M059J (cell line): Measurements from ENCODE around the gene FXN. TPM values are rescaled to one million over a fixed set of nuclear protein-coding genes. Genes with fewer than 3 reads are reported as not detected.
"Not testable (repeated sequence)": the region's sequence is repeated elsewhere in the genome, so short reads cannot be mapped to it uniquely, and the experiment has no call there.

Source experiments
- DNase-seq: peaks from one replicate; pipeline ENCODE4 v3.0.0-alpha.2; 2012; ENCODE audit warnings: low read depth
- total RNA-seq: library from RNA; depleted of rRNA; stranded (reverse); fragments of >200 nt; shearing (Covaris generic); gene quantifications from 2 replicates; pipeline ENCODE4 v1.2.3, GENCODE V29; 2014

Gene FXN
- total RNA-seq, 1 experiment from 2014 or later: 7.4 TPM

- DNase-seq: no peak
These were observed 11.9 kb upstream of the FXN start for GRCh38 chr9:69023650-69024049.

GRCh38 chr9:69027355-69028097 lies 8.0 kb upstream of the FXN start:
- DNase-seq: peak; percentile 59

GRCh38 chr9:69028754-69029153 lies 6.8 kb upstream of the FXN start:
- no peak for DNase-seq

- no peak for DNase-seq
These were observed 6.0 kb upstream of the FXN start for GRCh38 chr9:69029535-69029934.

- DNase-seq: no peak
These were observed 4.5 kb upstream of the FXN start for GRCh38 chr9:69030851-69031645.

GRCh38 chr9:69034071-69034470 lies 1.5 kb upstream of the FXN start:
- no peak for DNase-seq

GRCh38 chr9:69036309-69036708 lies 757 bp downstream of the FXN start:
- no peak for DNase-seq

- DNase-seq: no peak
These were observed 1.2 kb downstream of the FXN start for GRCh38 chr9:69036799-69037198.

GRCh38 chr9:69040646-69041045 lies 5.1 kb downstream of the FXN start:
- DNase-seq: no peak

- peak; percentile 78 for DNase-seq
These were observed 9.0 kb downstream of the FXN start for GRCh38 chr9:69044240-69045219.

GRCh38 chr9:69045821-69046220 lies 10.3 kb downstream of the FXN start:
- no peak for DNase-seq

GRCh38 chr9:69046723-69047122 lies 11.2 kb downstream of the FXN start:
- DNase-seq: no peak

GRCh38 chr9:69047371-69047770 lies 11.8 kb downstream of the FXN start:
- no peak for DNase-seq

GRCh38 chr9:69049094-69049493 lies 13.5 kb downstream of the FXN start:
- DNase-seq: no peak

GRCh38 chr9:69050936-69051335 lies 15.4 kb downstream of the FXN start:
- DNase-seq: not testable (repeated sequence)

- no peak for DNase-seq
These were observed 19.4 kb downstream of the FXN start for GRCh38 chr9:69054989-69055388.

GRCh38 chr9:69056191-69056815 lies 20.8 kb downstream of the FXN start:
- peak; percentile 14 for DNase-seq

GRCh38 chr9:69058101-69058500 lies 22.5 kb downstream of the FXN start:
- DNase-seq: no peak

GRCh38 chr9:69060766-69061165 lies 25.2 kb downstream of the FXN start:
- DNase-seq: no peak

GRCh38 chr9:69062195-69062594 lies 26.6 kb downstream of the FXN start:
- DNase-seq: no peak

GRCh38 chr9:69063839-69064238 lies 28.3 kb downstream of the FXN start:
- DNase-seq: no peak

GRCh38 chr9:69065660-69066059 lies 30.1 kb downstream of the FXN start:
- DNase-seq: no peak
